GM23248 (cell line): Measurements from ENCODE around the gene PSMA4. TPM values are rescaled to one million over a fixed set of nuclear protein-coding genes. Genes with fewer than 3 reads are reported as not detected.
"Not testable (repeated sequence)": the region's sequence is repeated elsewhere in the genome, so short reads cannot be mapped to it uniquely, and the experiment has no call there.

Experiments used
- DNase-seq: peaks from one replicate; pipeline ENCODE4 v3.0.0-alpha.2; 2015
- H2AFZ ChIP-seq: fragments of 200-600 bp; sonication (generic); 2 replicates; pipeline ENCODE4 v1.6.1; 2016; ENCODE audit warnings: antibody characterized with exemption
- H3F3A ChIP-seq: fragments of 200-600 bp; sonication (generic); 2 replicates; pipeline ENCODE4 v1.6.1; 2016; ENCODE audit warnings: mild to moderate bottlenecking, antibody characterized with exemption, mixed run types; ENCODE audit not compliant: insufficient read depth
- H3K27ac ChIP-seq: fragments of 200-600 bp; sonication (generic); 2 replicates; pipeline ENCODE4 v1.5.1; 2016; ENCODE audit warnings: mild to moderate bottlenecking
- H3K27me3 ChIP-seq: fragments of 200-600 bp; sonication (generic); replicated peaks from 2 replicates; pipeline ENCODE4 v1.6.1; 2016; ENCODE audit warnings: mild to moderate bottlenecking; ENCODE audit not compliant: insufficient read depth
- H3K36me3 ChIP-seq: fragments of 200-600 bp; sonication (generic); 2 replicates; pipeline ENCODE4 v1.6.1; 2016; ENCODE audit warnings: low read depth, mild to moderate bottlenecking
- H3K4me1 ChIP-seq: fragments of 200-600 bp; sonication (generic); 2 replicates; pipeline ENCODE4 v1.6.1; 2016; ENCODE audit warnings: mild to moderate bottlenecking; ENCODE audit not compliant: insufficient read depth
- H3K4me2 ChIP-seq: fragments of 200-600 bp; sonication (generic); one replicate; pipeline ENCODE4 v1.6.1; 2016; ENCODE audit warnings: mild to moderate bottlenecking; ENCODE audit not compliant: unreplicated experiment
- H3K4me3 ChIP-seq: fragments of 200-600 bp; sonication (generic); 2 replicates; pipeline ENCODE4 v1.5.1; 2016; ENCODE audit warnings: mild to moderate bottlenecking
- H3K79me2 ChIP-seq: fragments of 200-600 bp; sonication (generic); 2 replicates; pipeline ENCODE4 v1.6.1; 2016; ENCODE audit warnings: mild to moderate bottlenecking; ENCODE audit not compliant: insufficient read depth
- H3K9ac ChIP-seq: fragments of 200-600 bp; sonication (generic); 2 replicates; pipeline ENCODE4 v1.6.1; 2016; ENCODE audit warnings: mild to moderate bottlenecking
- H3K9me2 ChIP-seq: fragments of 200-600 bp; sonication (generic); 2 replicates; pipeline ENCODE4 v1.6.1; 2016; ENCODE audit warnings: mixed run types, mild to moderate bottlenecking, moderate library complexity; ENCODE audit not compliant: insufficient read depth
- H3K9me3 ChIP-seq: fragments of 200-600 bp; sonication (generic); one replicate; pipeline ENCODE4 v1.6.1; 2017; ENCODE audit warnings: low read depth
- H4K20me1 ChIP-seq: fragments of 200-600 bp; sonication (generic); 2 replicates; pipeline ENCODE4 v1.6.0; 2016; ENCODE audit not compliant: insufficient read depth
- EZH2 ChIP-seq: fragments of 200-600 bp; sonication (generic); IDR thresholded peaks from 2 replicates; pipeline ENCODE4 v1.6.1; 2018; ENCODE audit warnings: antibody characterized with exemption, mild to moderate bottlenecking; ENCODE audit not compliant: insufficient read depth, poor library complexity, severe bottlenecking
- EZH2phosphoT487 ChIP-seq: fragments of 200-600 bp; sonication (generic); IDR thresholded peaks from 2 replicates; pipeline ENCODE4 v1.6.1; 2018; ENCODE audit warnings: antibody characterized with exemption, moderate library complexity, mild to moderate bottlenecking, low read depth; ENCODE audit not compliant: insufficient read depth
- WGBS, 2 experiments: methylation state at CpG; one replicate each; pipeline ENCODE4 v1.1.6; 2015 to 2017; ENCODE audit warnings: low lambda C conversion rate in 2 of 2, low coverage in 1 of 2; ENCODE audit errors: missing lambda C conversion rate in 2 of 2; 5-methylcytosine and 5-hydroxymethylcytosine counted together
- in situ Hi-C: fragments of 300-500 bp; cut with MboI; formaldehyde crosslinking; loops from 2 replicates; pipeline ENCODE4 v1.15.0; 2020
- polyA plus RNA-seq: library from polyadenylated mRNA; unstranded; fragments of >200 nt; fragmentation: Nextera tagmentation; extraction: Ambion mirVana; gene quantifications from 2 replicates; pipeline ENCODE4 v1.2.1, GENCODE V29; 2016
- total RNA-seq: library from RNA; depleted of rRNA; stranded (reverse); fragments of >200 nt; shearing (Covaris generic); gene quantifications from 2 replicates; pipeline ENCODE4 v1.2.3, GENCODE V29; 2014

Gene PSMA4
- total and polyA plus RNA-seq, 2 experiments from 2014 or later: 177 to 246 TPM

DNA sequence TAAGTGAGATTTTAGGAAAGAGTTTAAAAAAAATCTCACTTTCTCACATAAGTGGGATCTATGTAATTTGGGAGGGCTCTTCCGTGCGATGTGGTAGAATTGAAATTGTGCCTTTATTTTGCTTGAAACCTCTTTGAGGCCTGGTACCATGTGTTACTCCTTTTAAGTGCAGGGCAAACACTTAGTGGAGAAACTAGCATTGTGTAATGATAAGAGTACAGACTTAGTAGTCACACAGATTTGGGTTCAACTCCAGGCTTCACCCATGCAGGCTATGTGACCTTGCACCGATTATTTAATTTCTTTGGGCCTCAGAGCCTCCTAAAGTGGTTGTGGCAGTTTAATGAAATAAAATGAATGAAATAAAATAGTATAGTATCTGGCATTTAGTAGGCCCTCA is 2.4 kb downstream of the PSMA4 start:
- in situ Hi-C loops: no loop called here
- Histone ChIP-seq H4K20me1 (no peaks in the 10 kb centered on the region), H3K79me2 (peaks cover 47% of the 10 kb centered on the region), H3K27ac (no peak overlapping the region), H2AFZ (no peak overlapping the region), H3F3A (no peaks in the 10 kb centered on the region), H3K4me1 (peaks cover 9% of the 10 kb centered on the region), H3K9me3 (no peaks in the 10 kb centered on the region), H3K9me2 (no peaks in the 10 kb centered on the region), H3K27me3 (no peaks in the 10 kb centered on the region), H3K9ac (no peak overlapping the region), H3K4me2 (no peak overlapping the region), H3K36me3 (peaks cover 44% of the 10 kb centered on the region), H3K4me3 (no peak overlapping the region)
- no peak for TF ChIP-seq EZH2
- TF ChIP-seq EZH2phosphoT487: no peak
- no peak for DNase-seq
- 97 to 99% methylated on average over 3 of the region's 3 CpGs for WGBS, 2 experiments

DNA sequence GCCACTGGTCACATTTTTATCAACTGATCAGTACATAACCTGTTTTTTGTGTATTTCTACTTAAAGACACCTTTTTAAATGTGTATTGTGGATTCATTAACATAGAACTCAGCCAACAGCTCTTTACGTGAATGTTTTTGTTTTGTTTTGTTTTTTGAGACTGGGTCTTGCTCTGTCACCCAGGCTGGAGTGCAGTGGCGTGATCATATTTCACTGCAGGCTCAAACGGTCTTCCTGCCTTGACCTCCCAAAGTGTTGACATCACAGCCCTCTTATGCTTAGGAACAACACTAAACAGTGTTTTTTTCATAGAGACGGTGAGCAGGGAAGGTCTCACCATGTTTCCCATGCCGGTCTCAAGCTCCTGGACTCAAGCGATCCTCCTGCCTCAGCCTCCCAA is 9.9 kb downstream of the PSMA4 start:
- no peaks in the 10 kb centered on the region for H3K9me3 ChIP-seq
- H3K27me3 ChIP-seq: no peaks in the 10 kb centered on the region
- 73 to 76% methylated on average over 6 of the region's 6 CpGs for WGBS, 2 experiments
- peaks cover 9% of the 10 kb centered on the region; the same call in 1 of the 2 replicates for H3F3A ChIP-seq
- no peaks in the 10 kb centered on the region for H4K20me1 ChIP-seq
- no peaks in the 10 kb centered on the region for H3K4me1 ChIP-seq
- TF ChIP-seq EZH2 (no peak), EZH2phosphoT487 (no peak)
- H3K4me2 ChIP-seq: no peak overlapping the region
- peaks cover 5% of the 10 kb centered on the region; the same call in 1 of the 2 replicates for H3K79me2 ChIP-seq
- no peak for DNase-seq
- H3K36me3 ChIP-seq: peaks cover 42% of the 10 kb centered on the region
- in situ Hi-C loops: no loop called here
- H3K4me3 ChIP-seq: no peak overlapping the region
- no peak overlapping the region for H2AFZ ChIP-seq
- H3K9me2 ChIP-seq: no peaks in the 10 kb centered on the region
- no peak overlapping the region for H3K9ac ChIP-seq
- no peak overlapping the region for H3K27ac ChIP-seq

- 74 to 81% methylated on average over 3 of the region's 3 CpGs for WGBS, 2 experiments
- H3K79me2 ChIP-seq: no peaks in the 10 kb centered on the region
- no peaks in the 10 kb centered on the region for H3K4me1 ChIP-seq
- no peaks in the 10 kb centered on the region for H4K20me1 ChIP-seq
- no peak overlapping the region for H3K4me3 ChIP-seq
- H3F3A ChIP-seq: peaks cover 9% of the 10 kb centered on the region; the same call in 1 of the 2 replicates
- DNase-seq: no peak
- TF ChIP-seq EZH2phosphoT487 (no peak), EZH2 (no peak)
- H3K9me2 ChIP-seq: no peaks in the 10 kb centered on the region
- no peak overlapping the region for H3K4me2 ChIP-seq
- H3K9ac ChIP-seq: no peak overlapping the region
- H2AFZ ChIP-seq: no peak overlapping the region
- no peaks in the 10 kb centered on the region for H3K9me3 ChIP-seq
- H3K27me3 ChIP-seq: no peaks in the 10 kb centered on the region
- H3K36me3 ChIP-seq: peaks cover 36% of the 10 kb centered on the region
- no peak overlapping the region for H3K27ac ChIP-seq
- in situ Hi-C loops: no loop called here
Observed at GRCh38 chr15:78550815-78551214, 10.6 kb downstream of the PSMA4 start.

DNA sequence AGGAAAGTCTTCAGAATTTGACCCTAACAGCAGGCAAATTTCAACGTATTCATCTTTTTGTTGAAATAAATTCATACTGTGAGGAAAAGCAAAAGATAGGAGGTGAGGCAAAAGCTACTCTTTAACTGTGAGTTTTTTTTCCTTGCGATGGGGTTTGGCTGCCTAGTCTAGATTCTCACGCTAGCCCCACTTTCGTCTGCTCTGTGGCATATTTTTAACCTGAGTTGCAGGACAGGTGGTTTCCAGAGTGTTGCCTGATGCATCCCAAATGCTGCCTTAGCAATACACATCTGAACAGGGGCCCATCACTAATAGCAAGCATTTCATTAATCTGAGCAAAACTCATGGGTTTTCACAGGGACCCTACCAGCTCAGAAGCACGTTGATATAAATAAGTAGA is 11.7 kb downstream of the PSMA4 start:
- no peaks in the 10 kb centered on the region for H3K79me2 ChIP-seq
- TF ChIP-seq EZH2: no peak
- H3F3A ChIP-seq: peaks cover 9% of the 10 kb centered on the region; the same call in 1 of the 2 replicates
- H3K4me2 ChIP-seq: no peak overlapping the region
- no peak overlapping the region for H2AFZ ChIP-seq
- peaks cover 26% of the 10 kb centered on the region for H3K36me3 ChIP-seq
- no peak overlapping the region for H3K9ac ChIP-seq
- no peaks in the 10 kb centered on the region for H3K4me1 ChIP-seq
- in situ Hi-C loops: no loop called here
- H3K9me2 ChIP-seq: no peaks in the 10 kb centered on the region
- H3K9me3 ChIP-seq: no peaks in the 10 kb centered on the region
- no peak overlapping the region for H3K27ac ChIP-seq
- no peak for DNase-seq
- no peaks in the 10 kb centered on the region for H3K27me3 ChIP-seq
- WGBS, 2 experiments: 63 to 65% methylated on average over 5 of the region's 5 CpGs
- no peaks in the 10 kb centered on the region for H4K20me1 ChIP-seq
- H3K4me3 ChIP-seq: no peak overlapping the region

- Histone ChIP-seq H3K4me1 (no peaks in the 10 kb centered on the region), H3F3A (peaks cover 9% of the 10 kb centered on the region; the same call in 1 of the 2 replicates), H4K20me1 (no peaks in the 10 kb centered on the region), H2AFZ (no peak overlapping the region), H3K79me2 (no peaks in the 10 kb centered on the region), H3K9me2 (no peaks in the 10 kb centered on the region), H3K4me3 (no peak overlapping the region), H3K9ac (no peak overlapping the region), H3K36me3 (peaks cover 19% of the 10 kb centered on the region; the same call in 1 of the 2 replicates), H3K4me2 (no peak overlapping the region), H3K27ac (no peak overlapping the region), H3K27me3 (no peaks in the 10 kb centered on the region), H3K9me3 (no peaks in the 10 kb centered on the region)
- no peak for DNase-seq
- in situ Hi-C loops: no loop called here
- WGBS, 2 experiments: 52 to 56% methylated on average over 5 of the region's 5 CpGs
- TF ChIP-seq EZH2: no peak
- no peak for TF ChIP-seq EZH2phosphoT487
Observed at GRCh38 chr15:78552597-78552996, 12.4 kb downstream of the PSMA4 start.

GRCh38 chr15:78560201-78560600 is 20.0 kb downstream of the PSMA4 start:
- H3K27ac ChIP-seq, in situ Hi-C loops, H3K79me2 ChIP-seq, H3K4me3 ChIP-seq, DNase-seq, H3K4me1 ChIP-seq, H3K36me3 ChIP-seq, H3K27me3 ChIP-seq, H3K9ac ChIP-seq, H3K9me2 ChIP-seq, H4K20me1 ChIP-seq, H3K9me3 ChIP-seq, H3F3A ChIP-seq, H2AFZ ChIP-seq, H3K4me2 ChIP-seq: not testable (repeated sequence)
- WGBS, 2 experiments: 94 to 96% methylated on average over 10 of the region's 10 CpGs
